Stimulated activated CD4-positive, alpha-beta T cell treated with anti-CD3 and anti-CD28 coated beads, Interleukin-4, amount 100 ng/mL, for 24 hours (primary cell): ENCODE data around the gene PAPSS2.

Experiments used
- DNase-seq: peaks from one replicate; pipeline ENCODE4 v3.0.0-alpha.2; 2020

The PAPSS2 gene

DNA sequence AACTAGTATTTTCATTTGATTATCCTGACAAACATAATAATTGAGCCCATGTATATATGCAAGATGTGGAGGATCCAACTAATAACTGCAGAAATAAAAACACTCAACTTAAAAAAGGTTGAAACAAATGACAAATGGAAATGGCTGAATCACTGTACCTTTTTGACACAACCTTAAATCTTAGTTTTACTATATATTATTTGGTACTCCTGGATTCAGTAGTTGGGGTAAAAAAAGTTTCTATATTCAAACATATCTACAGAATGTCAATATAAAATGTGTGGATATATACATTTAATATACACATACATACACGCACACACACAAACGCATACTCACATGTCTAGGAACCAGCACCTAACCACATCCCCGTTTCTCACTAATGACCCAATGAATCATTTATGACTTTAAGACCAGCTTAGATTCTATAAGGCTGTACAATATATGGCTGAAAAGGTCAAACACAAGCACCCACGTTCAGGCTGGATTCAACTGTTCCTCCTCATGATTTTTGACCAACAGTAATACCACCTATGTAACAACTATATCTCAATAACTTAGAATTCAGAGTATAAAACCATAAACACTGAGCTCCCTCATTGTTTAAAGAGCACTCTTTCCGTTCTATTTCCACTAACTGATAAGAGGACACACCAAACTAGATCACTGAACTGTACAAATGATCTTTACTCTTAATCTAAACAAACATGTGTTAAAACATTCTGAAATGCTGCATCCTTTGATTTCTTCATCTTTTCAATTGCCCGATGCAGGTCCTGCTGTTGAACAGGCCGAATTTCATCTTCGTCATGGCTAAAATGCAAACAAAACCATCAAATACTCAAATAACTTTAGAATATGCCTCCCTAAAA, 94.6 kb downstream of the PAPSS2 start:
- no peak for DNase-seq

DNA sequence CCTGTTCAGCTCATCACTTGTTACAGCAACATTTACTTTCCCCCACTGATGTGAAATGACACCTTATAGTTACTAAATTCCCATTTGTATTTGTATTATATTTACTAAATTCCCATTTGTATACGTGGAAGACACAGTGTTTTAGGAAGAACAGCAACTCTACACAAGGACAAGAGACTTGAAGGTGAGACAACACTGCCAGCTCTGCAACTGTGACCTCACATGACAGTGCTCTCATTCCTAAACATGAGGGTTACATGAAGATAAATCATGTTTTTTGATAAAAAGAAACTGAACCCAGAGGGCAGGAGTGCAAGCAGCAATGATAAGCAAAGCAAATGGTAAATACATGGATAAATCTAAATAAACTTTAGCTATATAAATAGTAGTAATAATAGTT, 98.0 kb downstream of the PAPSS2 start:
- no peak for DNase-seq

DNA sequence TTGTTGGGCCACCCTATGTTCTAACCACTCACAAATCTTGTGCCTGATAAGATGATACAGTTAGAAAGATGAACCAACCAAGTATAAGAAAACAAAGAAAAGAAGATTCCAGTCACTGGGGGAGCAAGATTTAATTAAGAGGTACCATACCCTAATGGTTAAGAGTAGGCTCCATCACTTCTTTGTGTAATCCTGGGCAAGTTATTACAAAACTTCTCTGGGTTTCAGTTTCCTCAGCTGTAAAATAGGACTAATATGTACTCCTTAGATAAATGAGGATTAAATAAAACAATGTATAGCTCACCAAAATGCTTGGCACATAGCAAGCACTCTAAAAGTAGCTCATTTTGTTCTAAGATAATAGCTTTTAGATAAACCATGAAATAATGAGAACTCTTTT, 99.9 kb downstream of the PAPSS2 start:
- no peak for DNase-seq

DNA sequence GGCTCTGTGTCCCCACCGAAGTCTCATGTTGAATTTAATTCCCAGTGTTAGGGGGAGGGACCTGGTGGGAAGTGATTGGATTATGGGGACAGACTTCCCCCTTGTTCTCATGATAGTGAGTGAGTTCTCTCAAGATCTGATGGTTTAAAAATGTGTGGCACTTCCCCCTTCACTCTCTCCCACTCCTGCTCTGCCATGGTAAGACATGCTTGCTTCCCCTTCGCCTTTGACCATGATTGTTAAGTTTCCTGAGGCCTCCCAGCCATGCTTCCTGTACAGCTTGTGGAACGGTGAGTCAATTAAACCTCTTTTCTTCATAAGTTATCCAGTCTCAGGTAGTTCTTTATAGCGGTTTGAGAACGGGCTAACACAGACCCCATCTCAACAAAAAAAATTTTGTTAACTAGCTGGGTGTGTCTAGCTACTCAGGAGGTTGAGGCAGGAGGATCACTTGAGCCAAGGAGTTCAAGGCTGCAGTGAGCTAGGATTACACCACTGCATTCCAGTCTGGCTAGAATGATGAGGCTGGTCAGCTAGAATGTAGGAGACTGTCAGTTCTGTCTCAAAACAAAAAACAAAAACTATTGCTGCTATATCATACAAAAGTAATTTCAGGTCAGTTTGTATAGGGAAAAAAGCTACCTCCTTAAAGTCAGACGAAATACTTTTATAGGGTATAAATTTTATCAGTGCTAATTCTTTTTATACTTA, 100.7 kb downstream of the PAPSS2 start:
- no peak for DNase-seq

DNA sequence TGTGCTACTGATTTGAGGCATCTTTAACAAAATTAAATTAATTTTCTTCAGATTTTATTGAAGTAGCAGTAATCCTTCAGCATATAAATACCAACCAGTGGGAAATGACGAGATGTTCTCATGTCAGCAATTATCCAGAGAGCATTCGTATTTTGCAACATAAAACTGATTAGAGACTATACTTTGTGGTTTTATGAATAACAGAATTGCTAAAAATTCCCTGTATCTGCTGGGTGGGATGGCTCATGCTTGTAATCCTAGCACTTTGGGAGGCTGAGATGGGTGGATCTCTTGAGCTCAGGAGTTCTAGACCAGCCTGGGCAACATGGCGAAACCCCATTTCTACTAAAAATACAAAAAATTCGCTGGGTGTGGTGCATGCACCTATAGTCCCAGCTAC, 101.5 kb downstream of the PAPSS2 start:
- DNase-seq, result no peak

DNA sequence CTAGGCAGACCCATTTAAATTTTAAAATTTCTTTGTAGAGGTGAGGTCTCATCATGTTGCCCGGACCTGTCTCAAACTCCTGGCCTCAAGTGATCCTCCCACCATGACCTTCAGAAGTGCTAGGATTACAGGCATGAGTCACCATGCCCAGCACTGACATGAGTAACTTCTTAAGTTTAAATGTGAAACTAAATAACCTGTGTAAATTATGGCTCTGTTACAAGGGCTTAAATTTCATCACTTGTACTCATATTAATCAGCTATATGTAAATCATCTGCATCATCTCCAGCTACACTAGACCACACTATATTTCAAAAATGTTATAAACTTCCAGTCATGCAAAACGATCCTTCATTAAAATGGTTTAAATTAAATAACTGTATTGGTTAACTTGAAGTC, 102.2 kb downstream of the PAPSS2 start:
- peak; percentile 62 for DNase-seq

DNA sequence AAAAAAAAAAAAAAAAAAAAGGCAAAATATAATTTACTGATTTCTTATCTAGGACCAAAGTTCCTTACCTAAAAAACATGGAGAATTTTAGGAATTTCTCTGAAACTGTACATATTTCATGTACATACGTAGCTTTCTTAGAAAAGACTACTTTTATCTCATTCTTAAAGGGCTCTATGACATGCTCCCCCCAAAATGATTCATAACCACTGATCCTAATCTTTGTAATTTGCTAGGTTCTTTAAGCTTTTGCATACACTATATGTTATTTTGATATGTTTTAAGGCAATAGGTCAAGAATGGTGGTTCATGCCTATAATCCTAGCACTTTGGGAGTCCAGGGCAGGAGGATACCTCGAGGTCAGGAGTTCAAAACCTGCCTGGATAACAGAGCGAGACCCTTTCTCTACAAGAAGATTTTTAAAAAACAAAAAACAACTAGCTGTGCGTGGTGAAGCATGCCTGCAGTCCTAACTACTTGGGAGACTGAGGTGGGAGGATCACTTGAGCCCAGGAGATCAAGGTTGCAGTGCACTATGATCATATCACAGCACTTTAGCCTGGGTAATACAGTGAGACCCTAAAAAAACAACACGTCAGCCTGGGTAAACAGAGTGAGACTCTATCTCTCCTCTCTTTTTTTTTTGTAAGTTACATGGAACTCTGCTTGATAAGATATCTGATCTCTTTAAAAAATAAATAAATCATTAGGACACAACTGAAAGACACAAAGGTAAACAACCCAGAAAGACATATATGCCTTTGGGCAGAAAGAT, 103.6 kb downstream of the PAPSS2 start:
- DNase-seq, result no peak

DNA sequence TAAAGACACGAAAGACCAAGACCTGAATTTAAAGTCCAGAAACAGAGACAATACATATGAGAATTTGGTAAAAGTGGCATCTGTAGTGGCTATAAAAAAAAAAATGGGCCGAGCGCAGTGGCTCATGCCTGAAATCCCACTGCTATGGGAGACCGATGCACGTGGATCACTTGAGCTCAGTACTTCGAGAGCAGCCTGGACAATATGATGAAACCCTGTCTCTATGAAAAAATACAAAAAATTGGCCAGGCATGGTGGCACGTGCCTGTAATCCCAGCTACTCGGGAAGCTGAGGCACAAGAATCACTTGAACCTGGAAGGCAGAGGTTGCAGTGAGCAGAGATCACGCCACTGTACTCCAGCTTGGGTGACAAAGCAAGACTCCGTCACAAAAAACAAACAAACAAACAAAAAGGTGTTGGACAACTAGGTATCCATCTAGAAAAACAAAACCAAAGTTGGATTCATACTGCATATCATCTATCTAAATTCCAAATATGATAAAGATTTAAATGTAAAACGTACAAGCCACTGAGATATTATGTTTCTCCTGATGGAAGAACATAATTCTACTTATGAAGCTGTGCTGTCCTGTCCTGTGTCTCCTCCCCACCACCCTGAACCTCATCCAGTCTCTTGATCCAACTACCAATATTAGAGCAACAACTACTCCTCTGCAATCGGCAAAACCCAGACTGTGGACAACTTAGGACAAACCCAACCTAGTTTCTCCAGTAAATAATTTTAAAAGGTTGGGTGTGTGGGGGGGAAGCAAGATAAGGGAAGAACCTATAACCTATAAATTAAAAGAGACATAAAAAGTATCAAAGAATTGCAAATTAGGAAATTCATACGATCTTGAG, 104.6 kb downstream of the PAPSS2 start:
- DNase-seq, result no peak

DNA sequence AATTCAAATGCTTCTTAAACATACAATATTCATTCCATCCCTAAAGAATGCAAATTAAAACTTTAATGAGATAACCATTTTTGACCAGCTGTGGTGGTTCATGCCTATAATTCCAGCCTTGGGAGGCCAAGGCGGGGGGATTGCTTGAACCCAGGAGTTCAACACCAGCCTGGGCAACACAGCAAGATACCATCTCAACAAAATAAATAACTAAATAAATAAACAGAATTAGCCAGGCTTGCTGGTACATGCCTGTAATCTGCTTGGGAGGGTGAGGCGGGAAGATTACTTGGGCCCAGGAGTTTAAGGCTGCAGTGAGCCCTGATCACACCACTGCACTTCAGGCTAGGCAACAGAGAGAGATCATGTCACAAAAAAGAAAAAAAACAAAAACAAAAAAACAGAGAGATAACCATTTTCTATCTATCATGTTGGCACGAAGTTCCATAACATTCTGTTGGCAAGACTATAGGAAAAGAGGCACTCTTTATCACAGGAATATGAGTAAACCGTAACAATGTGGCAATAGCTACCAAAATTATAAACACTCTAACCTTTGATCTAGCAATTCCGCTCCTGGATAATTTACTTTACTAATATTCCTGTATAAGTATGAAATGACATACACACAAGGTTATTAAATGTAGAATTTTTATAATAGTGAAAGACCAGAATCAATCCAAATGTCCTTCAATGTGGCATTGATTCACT, 106.1 kb downstream of the PAPSS2 start:
- no peak for DNase-seq

DNA sequence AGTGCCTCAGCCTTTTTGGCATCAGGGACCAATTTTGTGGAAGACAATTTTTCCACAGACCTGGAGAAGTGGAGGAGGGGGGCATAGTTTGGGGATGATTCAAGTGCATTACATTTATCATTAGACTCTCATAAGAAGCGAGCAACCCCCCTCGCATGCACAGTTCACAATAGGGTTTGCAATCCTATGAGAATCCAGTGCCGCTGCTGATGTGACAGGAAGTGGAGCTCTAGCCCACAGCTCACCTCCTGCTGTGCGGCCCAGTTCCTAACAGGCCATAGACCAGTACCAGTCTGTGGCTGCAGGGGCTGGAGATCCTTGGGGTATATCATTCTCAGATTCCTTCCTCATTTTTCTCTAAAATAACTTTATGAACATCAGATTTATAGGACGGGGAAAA, 107.6 kb downstream of the PAPSS2 start:
- no peak for DNase-seq

DNA sequence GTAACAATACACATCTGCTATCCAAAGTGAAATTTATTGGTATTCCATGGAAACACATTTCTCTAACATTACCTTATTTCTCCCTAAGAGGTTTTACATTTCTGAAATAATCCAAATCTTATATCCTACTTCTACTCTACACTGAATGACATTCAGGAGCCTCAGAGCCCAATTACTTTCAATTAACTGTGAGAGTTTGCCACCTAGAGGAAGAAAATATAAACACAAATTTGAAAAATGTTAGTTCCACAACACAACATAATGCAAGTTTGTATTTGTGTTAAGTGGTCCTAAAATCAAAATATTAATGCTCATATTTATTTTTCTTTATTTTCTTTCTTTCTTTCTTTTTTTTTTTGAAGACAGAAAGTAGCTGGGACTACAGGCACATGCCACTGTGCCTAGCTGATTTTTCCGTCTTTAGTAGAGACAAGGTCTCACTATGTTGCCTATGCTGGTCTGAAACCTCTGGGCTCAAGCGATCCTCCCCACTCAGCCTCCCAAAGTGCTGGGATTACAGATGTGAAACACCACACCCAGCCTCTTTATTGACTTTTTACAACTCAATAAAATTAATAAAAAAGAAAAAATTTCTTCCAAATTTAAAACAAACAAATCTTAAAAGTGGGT, 112.3 kb downstream of the PAPSS2 start:
- DNase-seq, result no peak

DNA sequence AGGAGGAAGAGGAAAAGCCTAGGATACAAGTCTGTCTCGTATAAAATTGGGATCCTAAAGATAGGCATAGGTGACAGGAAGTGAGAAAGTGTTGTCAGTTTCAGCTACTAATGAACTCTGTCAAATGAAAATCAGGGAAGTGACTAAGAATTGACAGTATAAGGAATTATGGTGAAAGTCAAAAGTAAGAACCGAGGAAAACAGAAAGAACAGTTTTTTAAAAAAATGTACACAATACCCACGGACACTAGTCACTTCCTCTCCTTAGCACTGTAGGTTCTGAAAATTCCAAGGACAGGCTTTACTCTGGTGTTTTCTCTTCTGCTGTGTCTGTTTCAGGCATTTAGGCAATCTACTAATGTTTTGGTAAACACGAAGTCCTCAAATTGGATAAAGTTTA, 116.1 kb downstream of the PAPSS2 start:
- no peak for DNase-seq

DNA sequence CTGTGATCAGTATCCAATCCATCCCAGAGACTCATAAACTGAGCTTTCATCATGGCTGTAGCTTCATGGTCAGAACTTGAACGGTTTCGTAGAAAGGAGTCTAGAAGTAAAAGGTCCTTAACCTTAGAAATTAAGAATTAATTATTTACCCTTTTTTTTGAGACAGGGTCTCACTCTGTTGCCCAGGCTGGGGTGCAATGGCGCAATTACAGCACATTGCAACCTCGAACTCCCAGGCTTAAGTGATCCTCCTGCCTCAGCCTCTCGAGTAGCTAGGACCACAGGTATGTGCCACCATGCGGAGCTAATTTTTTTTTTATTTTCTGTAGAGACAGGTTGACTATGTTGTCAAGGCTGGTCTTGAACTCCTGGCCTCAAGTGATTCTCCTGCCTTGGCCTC, 116.7 kb downstream of the PAPSS2 start:
- no peak for DNase-seq

DNA sequence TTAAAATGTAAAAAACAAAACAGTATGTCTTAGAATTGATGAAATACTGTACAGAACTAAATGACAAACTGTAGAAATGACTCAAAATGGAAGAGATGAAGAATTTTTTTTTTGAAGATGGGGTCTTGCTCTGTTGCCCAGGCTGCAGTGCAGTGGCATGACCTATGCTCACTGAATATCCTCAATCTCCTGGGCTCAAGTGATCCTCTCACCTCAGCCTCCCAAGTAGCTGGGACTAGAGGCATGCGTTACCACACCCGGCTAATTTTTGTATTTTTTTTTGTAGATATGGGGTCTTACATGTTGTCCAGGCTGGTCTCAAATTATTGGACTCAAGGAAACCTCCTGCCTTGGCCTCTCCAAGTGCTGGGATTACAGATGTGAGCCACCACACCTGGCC, 121.9 kb downstream of the PAPSS2 start:
- no peak for DNase-seq

DNA sequence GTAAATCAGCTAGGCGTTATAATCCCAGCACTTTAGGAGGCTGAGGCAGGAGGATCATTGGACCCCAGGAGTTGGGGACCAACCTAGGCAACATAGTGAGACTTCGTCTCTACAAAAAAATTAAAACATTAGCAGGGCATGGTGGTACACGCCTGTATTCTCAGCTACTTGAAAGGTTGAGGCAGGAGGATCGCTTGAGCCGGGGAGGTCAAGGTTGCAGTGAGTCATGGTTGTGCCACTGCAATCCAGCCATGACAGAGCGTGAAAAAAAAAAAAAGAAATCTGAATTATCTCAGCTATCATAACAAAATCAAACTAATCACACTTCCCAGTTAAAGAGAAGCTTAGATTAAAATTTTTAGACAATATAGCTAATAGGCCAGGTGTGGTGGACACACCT, 123.0 kb downstream of the PAPSS2 start:
- DNase-seq, result no peak

DNA sequence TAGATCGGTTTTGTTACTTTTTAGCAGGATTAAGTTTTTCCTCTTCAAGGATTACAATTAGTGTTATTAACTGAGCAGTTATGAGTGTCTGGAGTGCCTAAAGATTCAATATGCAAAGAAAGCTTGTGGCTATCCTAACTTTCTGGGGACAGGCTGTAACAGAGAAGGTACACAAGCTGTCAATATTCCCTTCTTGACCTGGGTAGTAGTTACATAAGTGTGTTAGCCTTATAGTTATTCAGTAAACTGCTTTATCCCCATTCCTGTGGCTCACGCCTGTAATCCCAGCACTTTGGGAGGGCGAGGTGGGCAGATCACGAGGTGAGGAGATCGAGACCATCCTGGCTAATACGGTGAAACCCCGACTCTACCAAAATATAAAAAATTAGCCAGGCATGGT, 126.7 kb downstream of the PAPSS2 start:
- no peak for DNase-seq

DNA sequence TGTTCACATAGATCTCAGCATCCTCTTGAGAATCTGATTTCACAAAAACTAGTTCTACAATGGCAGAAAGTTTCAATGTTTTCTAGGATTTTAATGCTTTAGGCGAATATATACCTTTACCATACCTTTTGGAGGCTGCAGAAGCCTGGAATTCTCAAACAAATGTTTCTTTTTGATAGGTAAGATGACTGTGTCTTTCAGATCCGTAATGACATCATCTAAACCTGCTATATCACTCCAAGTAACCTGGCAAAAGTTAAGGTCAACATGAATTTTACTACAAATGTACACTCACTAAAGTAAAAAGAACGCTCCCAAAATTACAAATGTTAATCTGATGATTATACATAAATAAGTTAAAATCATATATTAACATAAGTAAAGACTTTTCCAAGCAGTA, 130.5 kb downstream of the PAPSS2 start:
- DNase-seq, result no peak

DNA sequence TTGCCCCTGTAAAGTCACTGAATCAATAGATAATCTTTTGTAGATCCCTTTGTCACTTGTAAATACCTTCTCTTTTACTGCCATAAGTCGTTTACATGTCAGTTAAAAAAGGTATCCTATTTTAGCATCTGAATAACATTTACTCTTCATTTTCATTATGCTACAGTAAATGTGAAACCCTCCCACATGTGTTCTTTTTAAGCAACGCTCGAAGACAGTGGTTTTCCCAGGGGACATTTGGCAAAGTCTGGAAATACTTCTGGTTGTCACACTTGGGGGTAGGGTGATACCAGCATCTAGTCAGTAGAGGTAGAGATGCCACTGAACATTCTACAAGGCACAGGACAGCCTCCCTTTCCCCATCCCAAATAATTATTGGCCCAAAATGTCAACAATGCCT, 134.6 kb downstream of the PAPSS2 start:
- DNase-seq, result no peak
